Fibroblast of the aortic adventitia (primary cell): ENCODE data around the gene UGT2B7. TPM values are rescaled to one million over a fixed set of nuclear protein-coding genes. Genes with fewer than 3 reads are reported as not detected.
"Not testable (repeated sequence)": the region's sequence is repeated elsewhere in the genome, so short reads cannot be mapped to it uniquely, and the experiment has no call there.

ENCODE experiments used
- DNase-seq: peaks from one replicate; pipeline ENCODE4 v3.0.0-alpha.2; 2010; ENCODE audit warnings: low read depth
- H3K4me3 ChIP-seq: 2 replicates; pipeline ENCODE4 v1.5.1; 2011; ENCODE audit warnings: low read depth, mild to moderate bottlenecking, control low read depth, low read length, moderate library complexity
- total RNA-seq: library from RNA; depleted of rRNA; stranded (reverse); fragments of >200 nt; gene quantifications from 2 replicates; pipeline ENCODE4 v1.2.3, GENCODE V29; 2012; ENCODE audit warnings: low replicate concordance
- TF ChIP-seq, protein P1 (sequence below): IDR thresholded peaks from 2 replicates; pipeline ENCODE4 v1.5.1; 2011; ENCODE audit warnings: mild to moderate bottlenecking, low read length, control low read depth, inconsistent platforms; ENCODE audit not compliant: insufficient read depth

UGT2B7 gene
- total RNA-seq: not detected in 2 replicates

DNA sequence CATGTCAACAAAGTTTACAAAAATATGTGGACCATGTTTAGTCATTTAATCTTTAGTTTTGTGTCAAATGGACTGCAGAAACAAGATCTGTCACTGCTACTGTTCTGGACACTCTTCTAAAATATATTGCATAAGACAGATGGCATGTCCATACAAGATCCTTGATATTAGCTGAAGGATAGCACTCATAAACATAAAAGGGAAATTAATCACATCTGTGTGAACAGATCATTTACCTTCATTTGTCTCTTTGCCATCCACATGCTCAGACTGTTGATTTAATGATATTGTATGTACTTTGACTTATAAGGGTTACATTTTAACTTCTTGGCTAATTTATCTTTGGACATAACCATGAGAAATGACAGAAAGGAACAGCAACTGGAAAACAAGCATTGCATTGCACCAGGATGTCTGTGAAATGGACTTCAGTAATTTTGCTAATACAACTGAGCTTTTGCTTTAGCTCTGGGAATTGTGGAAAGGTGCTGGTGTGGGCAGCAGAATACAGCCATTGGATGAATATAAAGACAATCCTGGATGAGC lies at the start of gene UGT2B7:
Gene UGT2B7, plus strand, starts transcription at position 364 of the 546 bp plus-strand sequence. Its CDS starts 47 bp downstream, at position 411.
- TF ChIP-seq, protein P1, sequence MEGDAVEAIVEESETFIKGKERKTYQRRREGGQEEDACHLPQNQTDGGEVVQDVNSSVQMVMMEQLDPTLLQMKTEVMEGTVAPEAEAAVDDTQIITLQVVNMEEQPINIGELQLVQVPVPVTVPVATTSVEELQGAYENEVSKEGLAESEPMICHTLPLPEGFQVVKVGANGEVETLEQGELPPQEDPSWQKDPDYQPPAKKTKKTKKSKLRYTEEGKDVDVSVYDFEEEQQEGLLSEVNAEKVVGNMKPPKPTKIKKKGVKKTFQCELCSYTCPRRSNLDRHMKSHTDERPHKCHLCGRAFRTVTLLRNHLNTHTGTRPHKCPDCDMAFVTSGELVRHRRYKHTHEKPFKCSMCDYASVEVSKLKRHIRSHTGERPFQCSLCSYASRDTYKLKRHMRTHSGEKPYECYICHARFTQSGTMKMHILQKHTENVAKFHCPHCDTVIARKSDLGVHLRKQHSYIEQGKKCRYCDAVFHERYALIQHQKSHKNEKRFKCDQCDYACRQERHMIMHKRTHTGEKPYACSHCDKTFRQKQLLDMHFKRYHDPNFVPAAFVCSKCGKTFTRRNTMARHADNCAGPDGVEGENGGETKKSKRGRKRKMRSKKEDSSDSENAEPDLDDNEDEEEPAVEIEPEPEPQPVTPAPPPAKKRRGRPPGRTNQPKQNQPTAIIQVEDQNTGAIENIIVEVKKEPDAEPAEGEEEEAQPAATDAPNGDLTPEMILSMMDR: no peak
- H3K4me3 ChIP-seq: no peak within 1 kb of the TSS
- no peak for DNase-seq

DNA sequence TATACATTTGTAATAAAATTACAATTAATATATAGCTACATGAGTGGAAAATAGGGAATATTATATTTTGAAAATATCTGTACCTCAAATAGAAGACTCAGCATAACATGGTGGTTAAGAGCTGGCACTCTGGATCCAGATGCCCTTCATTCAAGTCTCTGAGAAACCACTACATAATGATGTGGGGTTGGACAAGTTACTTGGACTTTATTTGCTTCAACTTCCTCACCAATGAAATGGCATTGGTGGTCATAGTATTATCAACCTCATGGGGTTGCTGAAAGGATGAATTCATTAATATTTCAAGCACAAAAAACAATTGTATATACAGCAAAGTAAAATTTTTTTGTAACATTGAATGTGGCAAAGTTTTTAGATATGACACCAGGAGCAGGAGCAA lies 46.4 kb upstream of the UGT2B7 start:
- TF ChIP-seq, protein P1: no peak
- no peak overlapping the region for H3K4me3 ChIP-seq
- no peak for DNase-seq

DNA sequence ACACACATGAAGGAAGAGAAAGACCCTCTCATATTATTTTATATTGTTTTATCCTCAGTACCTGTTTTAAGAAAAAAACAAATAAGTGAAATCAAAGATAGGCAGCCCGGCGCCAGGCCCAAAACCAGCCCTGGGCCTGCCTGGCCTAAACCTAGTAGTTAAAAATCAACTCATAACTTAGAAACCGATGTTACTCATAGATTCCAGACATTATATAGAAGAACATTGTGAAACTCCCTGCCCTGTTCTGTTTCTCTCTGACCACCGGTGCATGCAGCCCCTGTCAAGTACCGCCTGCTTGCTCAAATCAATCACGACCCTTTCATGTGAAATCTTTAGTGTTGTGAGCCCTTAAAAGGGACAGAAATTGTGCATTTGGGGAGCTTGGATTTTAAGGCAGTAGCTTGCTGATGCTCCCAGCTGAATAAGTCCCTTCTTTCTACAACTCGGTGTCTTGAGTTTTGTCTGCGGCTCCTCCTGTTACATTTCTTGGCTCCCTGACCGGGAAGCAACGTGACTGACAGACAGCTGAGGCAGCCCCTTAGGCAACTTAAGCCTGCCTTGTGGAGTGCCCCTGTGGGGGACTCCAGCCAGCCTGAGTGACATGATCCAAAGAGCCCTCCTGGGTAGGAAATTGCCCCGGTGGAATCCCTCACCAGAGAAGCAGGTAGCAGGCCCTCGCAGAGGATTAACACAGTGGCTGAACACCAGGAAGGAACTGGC lies 45.3 kb upstream of the UGT2B7 start:
- H3K4me3 ChIP-seq, DNase-seq: not testable (repeated sequence)

DNA sequence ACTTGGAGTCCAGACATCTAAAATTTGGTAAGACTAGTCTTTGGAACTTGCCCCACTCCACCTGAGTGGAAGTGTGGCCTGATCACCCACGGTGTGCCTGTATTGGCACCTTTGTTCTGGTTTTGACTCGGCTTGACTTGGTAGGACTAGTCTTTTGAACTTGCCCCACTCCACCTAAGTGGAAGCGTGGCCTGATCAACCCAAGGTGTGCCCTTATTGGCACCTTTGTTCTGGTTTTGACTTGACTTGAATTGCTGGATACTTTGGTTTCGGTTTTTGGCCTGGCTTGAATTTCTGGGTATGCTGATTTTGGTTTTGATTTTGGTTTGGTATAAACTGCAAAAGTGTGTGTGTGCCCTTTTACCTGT lies 44.7 kb upstream of the UGT2B7 start:
- no peak for DNase-seq
- no peak overlapping the region for H3K4me3 ChIP-seq
- TF ChIP-seq, protein P1: no peak

DNA sequence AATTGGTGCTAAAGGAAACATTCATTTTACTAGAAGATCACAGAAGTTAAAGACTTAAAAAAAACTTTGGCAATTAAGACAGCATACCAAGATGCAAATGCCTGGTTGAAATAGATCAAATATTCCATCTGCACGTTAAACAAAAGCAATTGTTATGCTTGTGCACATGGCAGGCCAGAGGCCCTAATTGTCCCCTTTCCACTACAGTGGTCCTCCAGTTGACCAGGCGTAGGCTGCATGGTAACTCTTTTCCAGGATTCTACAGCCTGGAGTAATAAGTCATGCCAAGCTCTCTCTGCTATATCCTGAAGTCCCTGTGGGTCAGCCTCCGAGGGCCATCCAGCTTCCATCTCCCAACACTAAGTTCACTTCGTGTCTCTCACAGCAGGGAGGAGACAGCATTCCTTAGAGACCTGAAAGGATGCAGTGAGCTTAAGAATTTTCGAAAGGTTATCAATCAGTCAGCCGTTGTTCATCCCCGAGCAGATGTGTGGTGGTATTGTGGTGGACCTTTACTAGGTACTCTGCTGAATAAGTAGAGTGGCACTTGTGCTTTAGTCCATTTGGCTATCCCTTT lies 42.9 kb upstream of the UGT2B7 start:
- not testable (repeated sequence) for H3K4me3 ChIP-seq, DNase-seq

DNA sequence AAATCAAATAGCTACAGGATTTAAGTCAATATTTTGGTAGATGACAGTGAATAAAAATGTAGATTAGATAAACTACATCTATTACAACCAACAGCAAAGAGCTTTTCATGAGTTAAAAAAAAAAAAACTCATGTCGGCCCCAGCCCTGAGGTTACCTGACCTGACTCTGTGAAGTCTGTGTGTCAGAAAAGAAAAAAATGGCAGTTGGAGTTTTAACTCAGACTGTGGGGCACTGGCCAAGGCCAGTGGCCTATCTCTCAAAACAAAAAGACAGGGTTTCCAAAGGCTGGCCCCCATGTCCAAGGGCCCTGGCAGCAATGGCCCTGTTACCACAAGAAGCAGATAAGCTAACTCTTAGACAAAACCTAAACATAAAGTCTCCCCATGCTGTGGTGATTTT lies 42.2 kb upstream of the UGT2B7 start:
- DNase-seq, H3K4me3 ChIP-seq: not testable (repeated sequence)

DNA sequence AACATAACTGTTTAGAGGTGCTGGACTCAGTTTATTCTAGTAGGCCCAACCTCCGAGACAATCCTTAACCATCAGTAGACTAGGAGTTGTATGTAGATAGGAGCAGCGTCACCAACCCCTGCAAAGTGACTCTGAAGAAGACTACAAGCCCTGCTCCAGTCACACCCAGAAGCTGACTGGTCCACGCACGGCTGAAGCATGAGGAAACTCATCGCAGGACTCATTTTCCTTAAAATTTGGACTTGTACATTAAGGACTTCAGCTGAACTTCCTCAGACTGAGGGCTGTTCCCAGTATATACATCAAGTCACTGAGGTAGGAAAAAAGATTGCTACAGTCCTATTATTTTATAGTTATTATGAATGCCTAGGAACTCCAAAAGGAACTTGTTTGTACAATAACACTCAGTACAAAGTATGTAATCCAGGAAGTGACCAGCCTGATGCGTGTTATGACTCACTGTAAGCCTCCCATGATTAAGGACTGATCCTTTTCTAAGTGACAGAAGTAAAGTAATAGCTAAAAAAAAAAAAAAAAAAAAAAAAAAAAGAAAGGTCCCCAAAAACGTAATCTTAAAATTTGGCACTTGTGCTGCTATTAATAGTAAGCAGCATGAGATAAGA lies 41.6 kb upstream of the UGT2B7 start:
- no peak overlapping the region for H3K4me3 ChIP-seq
- TF ChIP-seq, protein P1: no peak
- DNase-seq: peak; percentile 88

DNA sequence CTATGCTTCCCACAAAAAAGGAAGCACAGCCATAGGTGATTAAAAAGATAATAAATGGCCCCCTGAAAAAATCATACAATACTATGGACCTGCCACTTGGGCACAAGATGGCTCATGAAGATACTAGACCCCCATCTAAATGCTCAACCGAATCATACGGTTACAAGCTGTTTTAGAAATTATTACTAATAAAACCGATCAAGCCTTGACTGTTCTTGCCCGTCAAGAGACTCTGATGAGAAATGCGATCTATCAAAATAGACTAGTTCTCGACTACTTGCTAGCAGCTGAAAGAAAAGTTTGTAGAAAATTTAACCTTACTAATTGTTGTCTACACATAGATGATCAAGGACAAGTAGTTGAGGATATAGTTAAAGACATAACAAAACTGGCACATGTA lies 40.1 kb upstream of the UGT2B7 start:
- TF ChIP-seq, protein P1: no peak
- H3K4me3 ChIP-seq: no peak overlapping the region
- no peak for DNase-seq
